A549 (cell line): ENCODE measurements around the gene GSKIP. TPM values are rescaled to one million over a fixed set of nuclear protein-coding genes. Genes with fewer than 3 reads are reported as not detected.

Source experiments
- ATAC-seq, 2 experiments: fragments of 200-7000 bp in 1 of 2; fragments of >200 bp in 1 of 2; cut with Nextera tagmentation in 1 of 2; cut with Tn5 transposase in 1 of 2; 3 replicates each; pipeline versions ENCODE4 v1.8.0 to v1.9.1; 2018 to 2020; ENCODE audit warnings: mild to moderate bottlenecking in 1 of 2, moderate library complexity in 1 of 2
- CTCF ChIA-PET: fragments of 300-600 bp; sonication (Branson Sonifier 250); formaldehyde crosslinking; extraction: SDS; loops from one replicate; lab custom pipeline; 2021; ENCODE audit warnings: antibody characterized with exemption, inconsistent platforms; lab: Yijun Ruan, JAX
- POLR2A ChIA-PET: fragments of 350-600 bp; formaldehyde crosslinking; extraction: SDS; loops from one replicate; lab custom pipeline; 2021; ENCODE audit warnings: antibody characterized with exemption, inconsistent platforms; lab: Yijun Ruan, JAX
- DNase-seq, 2 experiments: peaks; one replicate each; pipeline versions ENCODE4 v3.0.0 to v3.0.0-alpha.2; 2011 to 2016; ENCODE audit warnings: low read depth in 1 of 2, low spot score in 1 of 2
- FAIRE-seq: peaks from 2 replicates; lab custom pipeline; 2011; peaks lifted over from hg19 to GRCh38; lab: Jason Lieb, UNC
- H3K27ac ChIP-seq, 2 experiments: fragments of >200 bp; sonication (Bioruptor Twin); formaldehyde crosslinking; 3 replicates each; pipeline ENCODE4 v1.5.1; 2016 to 2017
- H3K4me1 ChIP-seq: fragments of >200 bp; sonication (Bioruptor Twin); formaldehyde crosslinking; 3 replicates; pipeline ENCODE4 v1.6.1; 2016
- H3K4me2 ChIP-seq: fragments of >200 bp; sonication (Bioruptor Twin); formaldehyde crosslinking; 3 replicates; pipeline ENCODE4 v1.6.1; 2016
- H3K4me3 ChIP-seq: fragments of >200 bp; sonication (Bioruptor Twin); formaldehyde crosslinking; 3 replicates; pipeline ENCODE4 v1.5.1; 2016
- H3K9me3 ChIP-seq: fragments of >200 bp; sonication (Bioruptor Twin); formaldehyde crosslinking; 3 replicates; pipeline ENCODE4 v1.6.1; 2016
- ATOH8 ChIP-seq: fragments of 250-450 bp; sonication (Bioruptor Pico); IDR thresholded peaks from 2 replicates; pipeline ENCODE4 v1.5.0; 2020; ENCODE audit warnings: low read depth, mild to moderate bottlenecking, moderate library complexity
- BHLHE40 ChIP-seq: IDR thresholded peaks from 2 replicates; pipeline ENCODE4 v1.6.1; 2012; ENCODE audit warnings: low read depth, low read length, inconsistent platforms
- CBX8 ChIP-seq: fragments of 200-600 bp; sonication (generic); IDR thresholded peaks from 2 replicates; pipeline ENCODE4 v1.6.1; 2016
- CEBPB ChIP-seq, 2 experiments: fragments of >200 bp in 1 of 2; sonication (Bioruptor Twin) in 1 of 2; formaldehyde crosslinking in 1 of 2; IDR thresholded peaks; 2 replicates each; pipeline ENCODE4 v1.6.1; 2012 to 2016
- CHD2 ChIP-seq: fragments of 150-350 bp; IDR thresholded peaks from 2 replicates; pipeline ENCODE4 v1.6.1; 2014; ENCODE audit warnings: low read length; ENCODE audit not compliant: partially characterized antibody
- E2F6 ChIP-seq: IDR thresholded peaks from 2 replicates; pipeline ENCODE4 v1.6.1; 2012; ENCODE audit warnings: low read depth, borderline replicate concordance
- FOSL2 ChIP-seq, 2 experiments: fragments of 450-650 bp in 1 of 2; fragments of >200 bp in 1 of 2; sonication (Bioruptor Twin) in 1 of 2; formaldehyde crosslinking; IDR thresholded peaks; 2 replicates each; pipeline versions ENCODE4 v1.5.0 to v1.6.1; 2016 to 2020; ENCODE audit warnings: mild to moderate bottlenecking in 1 of 2, moderate library complexity in 1 of 2
- HDAC2 ChIP-seq: fragments of 200-600 bp; sonication (generic); IDR thresholded peaks from 2 replicates; pipeline ENCODE4 v1.6.1; 2016
- HMGXB4 ChIP-seq: fragments of 250-450 bp; sonication (Bioruptor Pico); IDR thresholded peaks from 2 replicates; pipeline ENCODE4 v1.5.0; 2021; ENCODE audit warnings: mild to moderate bottlenecking, moderate library complexity, borderline replicate concordance
- HOXA7 ChIP-seq: fragments of 250-450 bp; sonication (Bioruptor Pico); IDR thresholded peaks from 2 replicates; pipeline ENCODE4 v1.5.0; 2020; ENCODE audit warnings: mild to moderate bottlenecking, moderate library complexity
- HOXB13 ChIP-seq: fragments of 250-450 bp; sonication (Bioruptor Pico); IDR thresholded peaks from 2 replicates; pipeline ENCODE4 v1.5.0; 2020; ENCODE audit warnings: low read depth, mild to moderate bottlenecking, moderate library complexity
- HOXB5 ChIP-seq: fragments of 250-450 bp; sonication (Bioruptor Pico); IDR thresholded peaks from 2 replicates; pipeline ENCODE4 v1.5.0; 2020; ENCODE audit warnings: mild to moderate bottlenecking, moderate library complexity
- KDM1A ChIP-seq: fragments of 200-600 bp; sonication (generic); IDR thresholded peaks from 2 replicates; pipeline ENCODE4 v1.6.1; 2016; ENCODE audit warnings: low read depth, mild to moderate bottlenecking
- PBX3 ChIP-seq: IDR thresholded peaks from 2 replicates; pipeline ENCODE4 v1.6.1; 2012
- POLR2A ChIP-seq: IDR thresholded peaks from 2 replicates; pipeline ENCODE4 v1.6.1; 2012; ENCODE audit warnings: mild to moderate bottlenecking, low read length
- RFX5 ChIP-seq: fragments of 450-650 bp; IDR thresholded peaks from 2 replicates; pipeline ENCODE4 v1.7.1; 2014; ENCODE audit warnings: antibody characterized with exemption, mild to moderate bottlenecking, moderate library complexity
- RNF2 ChIP-seq: fragments of 200-600 bp; sonication (generic); IDR thresholded peaks from 2 replicates; pipeline ENCODE4 v1.6.1; 2016; ENCODE audit warnings: low read depth, mild to moderate bottlenecking, antibody characterized with exemption, moderate library complexity, borderline replicate concordance
- SREBF2 ChIP-seq: fragments of 450-650 bp; IDR thresholded peaks from 2 replicates; pipeline ENCODE4 v1.6.1; 2014; ENCODE audit warnings: mild to moderate bottlenecking, moderate library complexity
- TFCP2L1 ChIP-seq: fragments of 250-450 bp; sonication (Bioruptor Pico); IDR thresholded peaks from 2 replicates; pipeline ENCODE4 v1.5.0; 2021; ENCODE audit warnings: mild to moderate bottlenecking
- TP53 ChIP-seq: fragments of 250-450 bp; sonication (Bioruptor Pico); IDR thresholded peaks from 2 replicates; pipeline ENCODE4 v1.5.0; 2021; ENCODE audit warnings: mild to moderate bottlenecking, moderate library complexity
- USF2 ChIP-seq: fragments of 450-650 bp; IDR thresholded peaks from 2 replicates; pipeline ENCODE4 v1.6.1; 2014; ENCODE audit warnings: antibody characterized with exemption
- WGBS: methylation state at CpG from one replicate; pipeline ENCODE4 v1.1.6; 2017; ENCODE audit errors: missing lambda C conversion rate; 5-methylcytosine and 5-hydroxymethylcytosine counted together
- polyA plus RNA-seq, 4 experiments: library from polyadenylated mRNA; depleted of rRNA in 3 of 4; stranded (reverse); fragments of >200 nt; fragmentation: RNase III in 1 of 4; extraction: RNeasy Plus Mini Kit Qiagen cat#74134 plus additional on column Dnase treatment in 1 of 4; gene quantifications; 2 replicates in 3 of 4; 3 replicates in 1 of 4; pipeline ENCODE4 v1.2.3, GENCODE V29; 2011 to 2017

Gene GSKIP
- polyA plus RNA-seq, 2 of the 4 experiments (the other 2 are of a cell fraction): 30.9 to 57.8 TPM

GRCh38 chr14:96422992-96423391, 59.7 kb downstream of the GSKIP start:
- no peak overlapping the region for H3K4me2 ChIP-seq
- ChIA-PET POLR2A (no interaction called here), CTCF (interaction anchor here (0.7 to 5.2 kb wide), 10 partner anchors 8 to 424 kb away, joined by 3 to 28 read pairs (median 5); partner anchors contain the start of gene AK7)
- no peaks in the 10 kb centered on the region for H3K9me3 ChIP-seq
- WGBS: 76% methylated on average over 5 of the region's 5 CpGs
- DNase-seq: no peak
- FAIRE-seq: no peak
- no peak overlapping the region for H3K27ac ChIP-seq
- no peak overlapping the region for H3K4me3 ChIP-seq
- no peak for ATAC-seq
- TF ChIP-seq FOSL2 (IDR thresholded peaks at IDR 0.05) (no peak), FOSL2 (CRISPR knock-in tag; IDR thresholded peaks at IDR 0.05) (no peak), POLR2A (no peak), E2F6 (no peak), HOXB13 (CRISPR knock-in tag) (no peak), CHD2 (no peak), SREBF2 (no peak)
- H3K4me1 ChIP-seq: no peaks in the 10 kb centered on the region

- Histone ChIP-seq H3K9me3 (no peaks in the 10 kb centered on the region), H3K4me3 (peak overlapping the region; percentile 41; the same call in 2 of the 3 replicates), H3K27ac (peak overlapping the region in 1 of 2 experiments; percentile 75; a peak in 3 of 6 replicates), H3K4me2 (peak overlapping the region; percentile 73), H3K4me1 (no peaks in the 10 kb centered on the region)
- ATAC-seq (peak; percentile 51 to 56; a peak in 2 of 6 replicates), FAIRE-seq (no peak), DNase-seq (no peak)
- TF ChIP-seq CBX8 (no peak), KDM1A (no peak), TFCP2L1 (no peak), BHLHE40 (no peak), HOXA7 (CRISPR knock-in tag) (no peak), CEBPB (IDR thresholded peaks at IDR 0.05) (no peak), RNF2 (no peak), PBX3 (no peak), RFX5 (no peak), ATOH8 (CRISPR knock-in tag) (no peak), USF2 (no peak), CHD2 (no peak), HMGXB4 (CRISPR knock-in tag) (no peak), HOXB5 (CRISPR knock-in tag) (no peak), TP53 (no peak), HDAC2 (no peak)
- ChIA-PET POLR2A (interaction anchor here (0.6 kb wide), 1 partner anchor 127 kb away, joined by 3 read pairs; no protein-coding TSS in a partner anchor), CTCF (interaction anchor here (0.8 to 5.2 kb wide), 15 partner anchors 9 to 425 kb away, joined by 3 to 28 read pairs (median 5); partner anchors contain the start of gene AK7)
- 81% methylated on average over 22 of the region's 25 CpGs for WGBS
These were observed 60.3 kb downstream of the GSKIP start for GRCh38 chr14:96423446-96424108.
